GM21381 (cell line): ENCODE results near the gene GSAP.

Experiments used
- ATAC-seq: cut with Tn5 transposase; IDR thresholded peaks from one replicate; pipeline ENCODE4 v1.9.1; 2021; ENCODE audit warnings: mild to moderate bottlenecking, moderate library complexity; ENCODE audit not compliant: unreplicated experiment

The GSAP gene

GRCh38 chr7:77409005-77409738 is 7.0 kb downstream of the GSAP start:
- no peak for ATAC-seq

GRCh38 chr7:77407906-77408305 is 8.2 kb downstream of the GSAP start:
- no peak for ATAC-seq

- ATAC-seq = no peak
These were observed 9.7 kb downstream of the GSAP start for GRCh38 chr7:77406421-77406820.

- ATAC-seq = no peak
These were observed 11.5 kb downstream of the GSAP start for GRCh38 chr7:77404641-77405040.

GRCh38 chr7:77403957-77404356 is 12.2 kb downstream of the GSAP start:
- no peak for ATAC-seq

GRCh38 chr7:77402818-77403217 is 13.3 kb downstream of the GSAP start:
- ATAC-seq = no peak

- ATAC-seq = no peak
These were observed 15.1 kb downstream of the GSAP start for GRCh38 chr7:77401002-77401401.

GRCh38 chr7:77399816-77400215 is 16.3 kb downstream of the GSAP start:
- no peak for ATAC-seq

- ATAC-seq = no peak
These were observed 19.1 kb downstream of the GSAP start for GRCh38 chr7:77396894-77397547.

GRCh38 chr7:77395626-77396025 is 20.5 kb downstream of the GSAP start:
- ATAC-seq = no peak

- ATAC-seq = no peak
These were observed 22.2 kb downstream of the GSAP start for GRCh38 chr7:77393954-77394353.

GRCh38 chr7:77393261-77393660 is 22.9 kb downstream of the GSAP start:
- ATAC-seq = peak; percentile 92

- no peak for ATAC-seq
These were observed 24.9 kb downstream of the GSAP start for GRCh38 chr7:77391230-77391629.

- ATAC-seq = no peak
These were observed 28.0 kb downstream of the GSAP start for GRCh38 chr7:77388055-77388641.

- no peak for ATAC-seq
These were observed 29.9 kb downstream of the GSAP start for GRCh38 chr7:77386165-77386822.

- ATAC-seq = no peak
These were observed 32.8 kb downstream of the GSAP start for GRCh38 chr7:77383333-77383740.

GRCh38 chr7:77382532-77382931 is 33.6 kb downstream of the GSAP start:
- ATAC-seq = no peak

- ATAC-seq = no peak
These were observed 37.6 kb downstream of the GSAP start for GRCh38 chr7:77378584-77378983.

- no peak for ATAC-seq
These were observed 45.5 kb downstream of the GSAP start for GRCh38 chr7:77370606-77371005.

GRCh38 chr7:77368974-77369373 is 47.2 kb downstream of the GSAP start:
- no peak for ATAC-seq

GRCh38 chr7:77367976-77368375 is 48.2 kb downstream of the GSAP start:
- no peak for ATAC-seq

- no peak for ATAC-seq
These were observed 53.2 kb downstream of the GSAP start for GRCh38 chr7:77362905-77363304.
